Progenitor cell of endocrine pancreas (in vitro differentiated cells): Measurements from ENCODE around the gene CATSPERD. TPM values are rescaled to one million over a fixed set of nuclear protein-coding genes. Genes with fewer than 3 reads are reported as not detected.
A peak's percentile ranks its signal among the peaks of the same experiment; 100 is the strongest.

Source experiments
- DNase-seq: peaks from one replicate; pipeline ENCODE4 v3.0.0; 2021; ENCODE audit warnings: low spot score; ENCODE audit not compliant: unreplicated experiment
- H3K27ac Mint-ChIP-seq: 2 replicates; pipeline ENCODE4 v1.8.0; 2021; ENCODE audit warnings: mild to moderate bottlenecking, moderate library complexity, mixed read lengths
- H3K27me3 Mint-ChIP-seq: 2 replicates; pipeline ENCODE4 v1.8.0; 2021; ENCODE audit warnings: mixed read lengths
- H3K36me3 Mint-ChIP-seq: 2 replicates; pipeline ENCODE4 v1.8.0; 2022; ENCODE audit warnings: mixed read lengths; ENCODE audit not compliant: insufficient read depth
- H3K4me1 Mint-ChIP-seq: 2 replicates; pipeline ENCODE4 v1.8.0; 2021; ENCODE audit warnings: low read depth, mixed read lengths
- H3K4me3 Mint-ChIP-seq: 2 replicates; pipeline ENCODE4 v1.8.0; 2021; ENCODE audit warnings: low read depth, mild to moderate bottlenecking, moderate library complexity, mixed read lengths
- H3K9me3 Mint-ChIP-seq: 2 replicates; pipeline ENCODE4 v1.8.0; 2021; ENCODE audit warnings: low read depth, mixed read lengths
- CTCF ChIP-seq: fragments of 200-600 bp; sonication (generic); IDR thresholded peaks from one replicate; pipeline ENCODE4 v1.5.0; 2021; ENCODE audit warnings: antibody characterized with exemption, mild to moderate bottlenecking; ENCODE audit not compliant: unreplicated experiment
- total RNA-seq: library from RNA; stranded (reverse); gene quantifications from 2 replicates; pipeline ENCODE4 v1.2.1, GENCODE V29; 2021

Gene CATSPERD
- total RNA-seq, 1 donor from 2014 or later, result not detected

- no peak for DNase-seq
- H3K9me3 Mint-ChIP-seq, result peaks cover 3% of the 10 kb centered on the region
- peak overlapping the region; percentile 41 for H3K27ac Mint-ChIP-seq
- no peak overlapping the region for H3K4me3 Mint-ChIP-seq
- peaks cover 12% of the 10 kb centered on the region for H3K36me3 Mint-ChIP-seq
- TF ChIP-seq CTCF, result no peak
- H3K27me3 Mint-ChIP-seq, result peaks cover 3% of the 10 kb centered on the region
- H3K4me1 Mint-ChIP-seq, result peaks cover 6% of the 10 kb centered on the region
These were observed 71.8 kb downstream of the CATSPERD start for GRCh38 chr19:5792224-5792623.

- no peak for TF ChIP-seq CTCF
These were observed 72.8 kb downstream of the CATSPERD start for GRCh38 chr19:5793188-5793587.

GRCh38 chr19:5795382-5795919 is 75.0 kb downstream of the CATSPERD start:
- Mint-ChIP-seq H3K4me1 (peaks cover 2% of the 10 kb centered on the region), H3K27me3 (peaks cover 12% of the 10 kb centered on the region), H3K4me3 (no peak overlapping the region), H3K9me3 (peaks cover 3% of the 10 kb centered on the region), H3K36me3 (peaks cover 2% of the 10 kb centered on the region), H3K27ac (no peak overlapping the region)
- TF ChIP-seq CTCF, result no peak
- DNase-seq, result no peak

More at GRCh38 chr19:5793188-5793587, 72.8 kb downstream of the CATSPERD start:
- H3K36me3 Mint-ChIP-seq, result peaks cover 11% of the 10 kb centered on the region
- H3K9me3 Mint-ChIP-seq, result peaks cover 3% of the 10 kb centered on the region
- H3K27me3 Mint-ChIP-seq, result peaks cover 3% of the 10 kb centered on the region
- DNase-seq, result no peak
- H3K4me1 Mint-ChIP-seq, result peaks cover 6% of the 10 kb centered on the region
- H3K4me3 Mint-ChIP-seq, result no peak overlapping the region
- H3K27ac Mint-ChIP-seq, result no peak overlapping the region

- no peak for DNase-seq
- no peak for TF ChIP-seq CTCF
- Mint-ChIP-seq H3K27me3 (peaks cover 25% of the 10 kb centered on the region), H3K36me3 (no peaks in the 10 kb centered on the region), H3K27ac (no peak overlapping the region), H3K4me3 (no peak overlapping the region), H3K4me1 (peaks cover 2% of the 10 kb centered on the region), H3K9me3 (no peaks in the 10 kb centered on the region)
These were observed 77.8 kb downstream of the CATSPERD start for GRCh38 chr19:5798244-5798643.

GRCh38 chr19:5799247-5800241 is 79.1 kb downstream of the CATSPERD start:
- Mint-ChIP-seq H3K4me3 (no peak overlapping the region), H3K27ac (no peak overlapping the region), H3K36me3 (no peaks in the 10 kb centered on the region), H3K27me3 (peaks cover 36% of the 10 kb centered on the region), H3K9me3 (no peaks in the 10 kb centered on the region), H3K4me1 (peaks cover 4% of the 10 kb centered on the region)
- DNase-seq, result no peak
- no peak for TF ChIP-seq CTCF
